Activated CD4-positive, alpha-beta T cell treated with anti-CD3 and anti-CD28 coated beads, Interleukin-2, amount 50 U/mL, for 1 hour (primary cell): Measurements from ENCODE around the gene CDH1.

Experiments used
- DNase-seq: peaks from one replicate; pipeline ENCODE4 v3.0.0-alpha.2; 2020

CDH1 gene

DNA sequence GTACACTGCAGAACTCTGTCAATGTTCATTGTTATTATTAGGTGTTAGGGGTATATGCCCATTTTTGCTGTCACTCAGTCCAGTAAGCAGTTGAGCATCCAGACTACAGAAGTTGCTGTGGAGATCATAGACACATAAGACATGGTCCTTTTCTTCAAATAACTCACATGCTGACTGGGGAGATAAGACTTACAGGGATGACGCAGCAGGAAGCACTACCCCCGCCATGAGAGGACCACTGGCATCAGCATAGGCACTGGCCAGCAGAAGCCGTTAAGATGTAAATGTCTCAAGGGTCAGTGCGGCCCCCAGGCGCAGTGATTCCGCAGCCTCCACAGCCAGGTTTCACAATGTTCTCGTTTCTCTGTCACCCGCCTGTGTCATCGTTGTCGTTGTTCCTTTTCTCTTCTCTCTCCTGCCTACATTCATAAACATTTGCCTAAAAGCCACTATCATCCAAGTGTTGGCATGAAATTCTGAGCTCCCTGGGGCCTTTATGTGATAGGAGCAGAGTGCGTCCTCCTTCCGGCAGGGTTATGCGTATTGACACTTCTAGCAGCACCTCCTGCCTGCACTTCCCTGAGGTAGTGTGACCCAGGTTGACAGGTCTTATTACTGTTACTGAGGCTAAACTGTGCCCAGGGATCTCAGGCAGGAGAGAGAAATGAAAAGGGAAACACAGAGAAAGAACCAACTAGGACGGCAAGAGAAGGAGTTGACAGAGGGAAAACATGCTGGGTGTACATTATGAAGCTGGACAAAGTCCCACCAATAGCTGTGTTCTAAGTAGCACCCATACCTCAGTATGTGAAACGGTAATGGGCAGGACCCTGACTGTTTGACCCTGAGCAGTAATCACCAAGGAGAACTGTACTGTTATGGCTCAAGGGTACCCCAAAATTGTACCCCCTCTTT lies 124.1 kb downstream of the CDH1 start:
- DNase-seq = no peak

DNA sequence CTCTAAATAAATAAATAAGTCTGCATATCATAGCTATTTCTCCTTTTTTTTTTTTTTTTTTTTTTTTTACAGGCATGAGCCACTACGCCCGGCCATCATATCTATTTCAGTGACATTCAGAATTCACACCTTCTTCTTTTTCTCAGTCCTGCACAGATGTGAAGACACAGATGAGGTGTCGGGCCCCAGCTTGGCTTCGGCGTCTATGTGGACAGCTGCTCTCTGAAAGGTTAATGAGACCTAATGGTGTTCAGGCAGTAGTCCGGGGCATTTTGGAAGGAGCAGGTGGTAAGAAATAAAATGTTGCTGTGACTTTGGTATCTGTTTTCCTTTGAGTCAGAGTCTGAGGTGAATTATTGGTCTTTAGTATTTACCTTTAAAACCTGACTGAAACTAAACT lies 129.8 kb downstream of the CDH1 start:
- DNase-seq = no peak

DNA sequence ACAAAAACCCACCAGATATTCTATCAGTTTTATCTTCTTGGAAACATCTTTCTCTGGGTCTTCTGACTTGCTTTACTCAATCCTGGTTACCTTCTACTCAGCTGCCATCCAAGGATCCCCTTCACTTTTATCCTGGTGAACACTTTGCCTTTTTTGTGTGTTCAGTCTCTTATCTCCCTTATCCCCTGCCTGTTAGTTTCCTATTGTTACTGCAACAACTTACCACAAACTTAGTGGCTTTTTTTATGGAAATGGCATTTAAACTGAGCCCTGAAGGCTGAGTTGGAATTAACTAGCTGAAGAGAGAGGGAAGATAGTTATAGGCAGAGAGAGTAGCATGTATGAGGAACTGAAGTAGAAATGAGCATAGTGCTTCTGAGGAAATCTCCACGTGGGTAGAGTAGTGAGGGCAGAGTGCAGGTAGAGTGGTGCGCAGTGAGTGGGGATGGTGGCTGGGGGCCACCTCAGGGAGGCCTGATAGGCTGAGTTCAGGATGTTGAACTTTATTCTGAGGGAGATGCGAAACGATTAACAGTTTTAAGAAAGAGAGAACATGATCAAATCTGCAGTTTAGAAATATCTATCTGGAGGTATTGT lies 132.5 kb downstream of the CDH1 start:
- no peak for DNase-seq

DNA sequence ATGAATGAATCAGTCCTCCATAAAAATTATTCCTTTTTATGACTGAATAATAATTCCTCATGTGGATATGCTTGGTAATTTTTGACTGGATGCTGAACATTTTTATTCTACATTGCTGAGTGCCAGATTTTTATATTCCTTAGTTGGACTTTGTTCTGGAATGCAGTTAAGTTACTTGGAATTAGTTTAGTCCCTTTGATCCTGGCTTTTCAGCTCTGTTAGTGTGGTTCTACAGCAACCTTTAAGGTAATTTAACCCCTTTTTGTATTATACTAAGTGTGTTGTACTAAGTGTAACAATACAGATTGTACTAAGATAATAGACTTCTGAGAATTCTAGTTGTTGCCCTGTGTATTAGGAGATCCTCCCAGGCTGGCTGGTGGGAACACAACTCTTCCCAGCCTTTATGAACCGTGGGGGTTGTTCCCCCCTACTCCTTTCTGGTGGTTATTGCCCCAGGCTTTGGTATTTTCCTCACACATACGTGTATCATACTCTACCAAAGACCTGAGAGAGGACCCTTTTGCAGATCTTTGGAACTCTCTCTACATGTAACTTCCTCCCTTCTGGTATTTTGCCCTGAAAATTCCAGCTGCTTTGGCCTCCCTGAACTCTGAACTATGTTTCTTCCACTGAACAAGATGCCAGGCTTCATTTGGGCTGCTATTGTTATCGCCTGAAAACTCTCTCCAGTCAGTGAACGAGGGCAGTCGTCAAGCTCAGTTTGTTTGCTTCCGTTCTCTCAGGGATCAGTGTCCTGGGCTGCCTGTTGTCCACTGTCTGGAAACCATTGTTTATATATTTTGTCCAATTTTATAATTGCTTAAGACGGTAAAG lies 136.8 kb downstream of the CDH1 start:
- no peak for DNase-seq

DNA sequence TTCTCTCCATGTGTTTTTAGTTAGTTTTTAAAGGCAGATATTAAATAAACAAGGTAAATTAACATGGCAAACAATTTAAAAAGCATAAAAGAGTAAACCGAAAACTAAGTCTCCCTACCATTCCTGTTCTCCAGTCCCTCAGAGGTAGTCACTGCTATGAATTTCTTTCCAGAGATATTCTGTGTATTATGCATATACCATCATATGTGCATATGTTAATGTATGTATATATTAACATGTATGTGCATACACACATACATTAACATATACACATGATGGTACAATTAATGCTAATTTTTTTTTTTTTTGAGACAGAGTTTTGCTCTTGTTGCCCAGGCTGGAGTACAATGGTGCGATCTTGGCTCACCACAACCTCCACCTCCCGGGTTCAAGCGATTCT lies 138.8 kb downstream of the CDH1 start:
- DNase-seq = no peak

DNA sequence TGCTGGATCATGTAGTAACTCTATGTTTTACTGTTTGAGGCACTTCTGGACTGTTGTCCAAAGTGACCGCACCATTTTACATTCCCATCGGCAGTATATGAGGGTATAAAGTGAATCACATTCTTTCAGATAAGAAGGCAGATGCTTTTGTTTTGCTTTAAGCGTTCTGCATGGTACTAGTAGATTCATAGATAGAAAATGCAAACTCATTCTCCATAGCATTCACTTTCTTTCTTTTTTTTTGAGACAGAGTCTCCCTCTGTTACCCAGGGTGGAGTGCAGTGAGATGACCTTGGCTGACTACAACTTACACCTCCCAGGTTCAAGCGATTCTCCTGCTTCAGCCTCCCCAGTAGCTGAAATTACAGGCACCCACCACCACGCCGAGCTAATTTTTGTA lies 146.6 kb downstream of the CDH1 start:
- DNase-seq = no peak

DNA sequence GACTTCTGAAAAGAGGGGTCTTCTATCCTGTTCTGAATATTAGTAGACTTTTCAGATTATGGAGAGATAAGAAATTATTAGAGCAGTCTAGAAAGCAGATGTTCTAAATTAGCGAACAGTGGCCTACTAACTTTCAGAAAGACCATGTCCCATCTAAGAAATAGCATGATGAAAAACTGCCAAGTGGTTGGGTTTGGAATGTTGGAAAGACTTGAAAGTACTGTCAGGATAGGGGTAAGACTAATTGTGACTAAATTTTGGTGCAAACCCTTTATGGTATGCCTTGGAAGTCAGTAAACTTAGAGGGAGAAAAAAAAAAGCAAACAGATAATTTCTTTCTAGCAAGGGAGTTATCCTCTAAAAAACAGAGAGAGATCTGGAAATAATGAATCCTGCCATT lies 147.3 kb downstream of the CDH1 start:
- DNase-seq = no peak
